ENCODE results near the gene TTBK1. TPM values are rescaled to one million over a fixed set of nuclear protein-coding genes. Genes with fewer than 3 reads are reported as not detected.

TTBK1 gene
- total RNA-seq, 4 donors from 2014 or later: not detected

GRCh38 chr6:43254846-43255245, 11.6 kb downstream of the TTBK1 start:
- peaks cover 0 to 51% of the 10 kb centered on the region in 2 donors for H3K27me3 ChIP-seq
- WGBS, 2 donors: 79 to 83% methylated on average over 10 to 11 of the region's 11 CpGs

DNA sequence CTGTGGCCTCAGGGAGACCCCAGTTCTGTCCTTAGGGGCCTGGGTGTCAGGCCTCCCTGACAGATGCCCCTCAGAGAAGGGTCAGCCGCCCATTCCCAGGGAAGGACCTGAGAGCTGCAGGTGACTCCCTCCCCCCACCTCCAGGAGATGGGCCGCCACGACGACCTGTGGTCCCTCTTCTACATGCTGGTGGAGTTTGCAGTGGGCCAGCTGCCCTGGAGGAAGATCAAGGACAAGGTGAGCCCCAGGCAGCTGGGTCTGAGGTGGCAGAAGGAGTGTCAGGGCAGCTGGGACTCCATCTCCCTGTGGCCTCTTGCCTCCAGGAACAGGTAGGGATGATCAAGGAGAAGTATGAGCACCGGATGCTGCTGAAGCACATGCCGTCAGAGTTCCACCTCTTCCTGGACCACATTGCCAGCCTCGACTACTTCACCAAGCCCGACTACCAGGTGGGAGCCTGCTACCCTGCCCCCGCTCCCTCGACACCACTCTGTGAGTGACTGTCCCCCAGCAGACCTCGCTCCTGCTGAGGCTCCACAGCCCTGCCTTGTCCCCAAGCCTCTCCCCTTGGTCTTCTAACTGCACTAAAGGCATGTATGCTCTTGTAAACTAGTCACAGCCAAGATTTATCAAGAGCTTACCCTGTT, 12.2 kb downstream of the TTBK1 start:
- H3K9me3 ChIP-seq: no peaks in the 10 kb centered on the region
- H3K36me3 ChIP-seq: no peaks in the 10 kb centered on the region
- peaks cover 0 to 4% (median 0%) of the 10 kb centered on the region in 4 donors for H3K4me1 ChIP-seq
- DNase-seq (ENCODE audit: low spot score in 2 of 2): no peak
- no peak overlapping the region for H3K4me3 ChIP-seq
- peaks cover 0 to 48% of the 10 kb centered on the region in 2 donors for H3K27me3 ChIP-seq
- no peak for TF ChIP-seq POLR2A (IDR thresholded peaks at IDR 0.05)
- TF ChIP-seq, protein P1, sequence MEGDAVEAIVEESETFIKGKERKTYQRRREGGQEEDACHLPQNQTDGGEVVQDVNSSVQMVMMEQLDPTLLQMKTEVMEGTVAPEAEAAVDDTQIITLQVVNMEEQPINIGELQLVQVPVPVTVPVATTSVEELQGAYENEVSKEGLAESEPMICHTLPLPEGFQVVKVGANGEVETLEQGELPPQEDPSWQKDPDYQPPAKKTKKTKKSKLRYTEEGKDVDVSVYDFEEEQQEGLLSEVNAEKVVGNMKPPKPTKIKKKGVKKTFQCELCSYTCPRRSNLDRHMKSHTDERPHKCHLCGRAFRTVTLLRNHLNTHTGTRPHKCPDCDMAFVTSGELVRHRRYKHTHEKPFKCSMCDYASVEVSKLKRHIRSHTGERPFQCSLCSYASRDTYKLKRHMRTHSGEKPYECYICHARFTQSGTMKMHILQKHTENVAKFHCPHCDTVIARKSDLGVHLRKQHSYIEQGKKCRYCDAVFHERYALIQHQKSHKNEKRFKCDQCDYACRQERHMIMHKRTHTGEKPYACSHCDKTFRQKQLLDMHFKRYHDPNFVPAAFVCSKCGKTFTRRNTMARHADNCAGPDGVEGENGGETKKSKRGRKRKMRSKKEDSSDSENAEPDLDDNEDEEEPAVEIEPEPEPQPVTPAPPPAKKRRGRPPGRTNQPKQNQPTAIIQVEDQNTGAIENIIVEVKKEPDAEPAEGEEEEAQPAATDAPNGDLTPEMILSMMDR (IDR thresholded peaks at IDR 0.05): no peak
- no peak for TF ChIP-seq EP300 (IDR thresholded peaks at IDR 0.05)
- H3K27ac ChIP-seq: no peak overlapping the region
- 74 to 79% methylated on average over 9 to 11 of the region's 11 CpGs for WGBS, 2 donors

More at GRCh38 chr6:43254846-43255245, 11.6 kb downstream of the TTBK1 start:
- no peak overlapping the region for H3K27ac ChIP-seq
- peaks cover 0 to 4% (median 0%) of the 10 kb centered on the region in 4 donors for H3K4me1 ChIP-seq
- H3K4me3 ChIP-seq: no peak overlapping the region
- no peaks in the 10 kb centered on the region for H3K9me3 ChIP-seq
- TF ChIP-seq, protein P1 (IDR thresholded peaks at IDR 0.05): no peak
- no peak for TF ChIP-seq EP300 (IDR thresholded peaks at IDR 0.05)
- no peak for TF ChIP-seq POLR2A (IDR thresholded peaks at IDR 0.05)
- no peak for DNase-seq (ENCODE audit: low spot score in 2 of 2)
- no peaks in the 10 kb centered on the region for H3K36me3 ChIP-seq

DNA sequence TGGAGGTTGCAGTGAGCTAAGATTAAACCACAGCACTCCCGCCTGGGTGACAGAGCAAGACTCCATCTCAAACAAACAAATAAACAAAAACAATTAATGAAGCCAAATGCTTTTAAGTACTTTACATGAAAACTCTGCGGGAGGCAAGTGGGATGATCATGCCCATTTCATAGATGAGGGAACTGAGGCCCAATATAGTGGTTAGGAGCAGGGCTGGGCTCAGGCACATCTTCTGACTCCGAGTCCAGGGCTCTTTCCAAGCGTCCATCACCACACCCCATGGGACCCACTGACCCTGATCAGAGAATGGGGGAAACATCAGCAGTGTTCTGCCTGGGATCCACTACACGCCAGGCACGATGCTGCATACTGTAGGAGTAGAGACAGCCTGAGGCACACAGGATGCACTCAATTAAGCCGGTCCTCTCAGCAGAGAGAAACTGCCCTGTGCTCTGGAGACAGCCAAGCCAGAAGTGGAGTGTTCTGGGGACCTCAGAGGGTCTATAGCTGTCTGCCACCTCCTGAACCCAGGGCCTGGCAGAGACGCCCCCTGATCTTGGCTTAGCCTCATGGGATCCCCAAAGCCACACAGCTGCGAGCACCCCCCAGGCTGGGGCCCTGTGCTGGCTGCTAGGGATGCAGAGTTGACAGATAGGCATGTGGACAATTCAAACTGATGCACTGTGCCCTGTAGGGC, 13.5 kb downstream of the TTBK1 start:
- TF ChIP-seq EP300 (IDR thresholded peaks at IDR 0.05): no peak
- TF ChIP-seq, protein P1 (IDR thresholded peaks at IDR 0.05): no peak
- Histone ChIP-seq H3K4me3 (no peak overlapping the region), H3K4me1 (peaks cover 0 to under 1% (median 0%) of the 10 kb centered on the region in 4 donors), H3K27ac (no peak overlapping the region), H3K27me3 (peaks cover 0 to 35% of the 10 kb centered on the region in 2 donors), H3K36me3 (no peaks in the 10 kb centered on the region), H3K9me3 (no peaks in the 10 kb centered on the region)
- 78 to 80% methylated on average over 5 to 9 of the region's 9 CpGs for WGBS, 2 donors
- no peak for DNase-seq (ENCODE audit: low spot score in 2 of 2)

DNA sequence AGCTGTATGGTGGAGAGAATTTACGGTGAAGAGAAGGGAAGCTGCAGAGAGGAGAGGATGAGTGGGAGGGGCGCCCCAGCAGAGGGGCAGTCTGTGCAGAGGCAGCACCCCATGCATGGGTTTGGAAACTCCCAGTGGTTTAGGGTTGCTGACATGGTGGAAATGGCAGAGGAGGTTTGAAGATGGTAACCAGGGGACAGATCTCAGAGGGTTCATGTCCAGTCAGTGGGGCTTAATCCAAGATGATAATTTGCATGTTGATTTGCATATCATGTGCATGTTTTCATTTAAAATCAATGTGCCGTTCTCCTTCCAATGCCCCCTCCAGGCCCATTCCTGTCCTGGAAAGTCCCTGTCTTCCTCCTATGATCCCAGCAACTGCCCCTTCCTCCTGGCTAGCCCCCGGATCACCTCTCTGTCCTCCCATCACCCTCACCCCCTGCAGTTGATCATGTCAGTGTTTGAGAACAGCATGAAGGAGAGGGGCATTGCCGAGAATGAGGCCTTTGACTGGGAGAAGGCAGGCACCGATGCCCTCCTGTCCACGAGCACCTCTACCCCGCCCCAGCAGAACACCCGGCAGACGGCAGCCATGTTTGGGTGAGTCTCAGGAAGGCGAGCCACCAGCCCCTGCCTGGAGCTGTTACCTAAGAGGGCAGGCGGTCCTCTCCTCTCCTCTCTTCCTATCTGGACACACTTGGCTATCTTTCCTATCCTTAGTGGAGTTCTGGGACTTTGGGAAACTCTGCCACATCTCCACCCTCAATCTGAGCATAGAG, 14.3 kb downstream of the TTBK1 start:
- H3K4me1 ChIP-seq: no peaks in the 10 kb centered on the region
- TF ChIP-seq, protein P1 (IDR thresholded peaks at IDR 0.05): no peak
- TF ChIP-seq EP300 (IDR thresholded peaks at IDR 0.05) (no peak), POLR2A (IDR thresholded peaks at IDR 0.05) (no peak)
- no peak for DNase-seq (ENCODE audit: low spot score in 2 of 2)
- no peak overlapping the region for H3K27ac ChIP-seq
- WGBS, 2 donors: 71 to 76% methylated on average over 12 of the region's 12 CpGs
- no peaks in the 10 kb centered on the region for H3K9me3 ChIP-seq
- no peaks in the 10 kb centered on the region for H3K36me3 ChIP-seq
- H3K27me3 ChIP-seq: peaks cover 0 to 28% of the 10 kb centered on the region in 2 donors
- no peak overlapping the region for H3K4me3 ChIP-seq
